ENCODE measurements around the gene COX6B2.
A peak's percentile ranks its signal among the peaks of the same experiment; 100 is the strongest.

COX6B2 gene

DNA sequence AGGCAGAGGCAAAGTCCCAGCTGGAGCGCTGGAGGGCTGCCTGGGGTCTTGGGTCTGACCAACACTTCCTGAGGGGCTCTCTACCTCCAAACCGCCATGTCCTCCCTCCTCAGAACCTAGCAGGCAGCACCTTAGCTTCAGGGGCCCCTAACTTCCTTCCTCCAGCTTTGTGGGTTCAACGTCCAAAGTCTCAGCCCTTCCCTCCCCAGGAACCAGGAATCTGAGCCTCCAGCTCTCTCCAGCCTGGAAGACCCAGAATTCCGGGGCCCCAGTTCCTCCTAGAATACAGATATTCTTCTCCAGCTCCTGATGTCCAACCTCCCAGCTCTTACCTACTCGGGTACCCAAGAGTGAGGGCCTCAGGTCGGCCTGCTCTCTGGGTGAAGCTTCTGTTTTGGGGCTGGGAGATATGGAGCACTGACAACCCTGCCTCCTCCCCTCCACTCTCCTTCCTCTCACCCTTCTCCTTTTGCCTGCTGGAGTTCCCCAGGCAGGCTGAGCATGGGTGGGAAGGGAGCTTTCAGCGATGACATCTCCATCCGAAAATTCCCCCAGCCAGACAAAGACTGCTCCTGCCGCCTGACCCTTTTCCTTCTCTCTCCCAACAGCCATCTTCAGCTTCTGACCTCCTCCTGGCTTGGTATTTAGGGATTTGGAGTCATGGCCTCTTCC is 32.9 kb downstream of the COX6B2 start:
- H3K4me1 Mint-ChIP-seq = no peaks in the 10 kb centered on the region
- H3K9me3 Mint-ChIP-seq = no peaks in the 10 kb centered on the region
- no peak for DNase-seq
- no peaks in the 10 kb centered on the region for H3K36me3 Mint-ChIP-seq (ENCODE audit: low read depth)
- no peak overlapping the region for H3K4me3 Mint-ChIP-seq
- H3K27me3 Mint-ChIP-seq = peaks cover 10% of the 10 kb centered on the region
- ATAC-seq = no peak
- no peak overlapping the region for H3K27ac Mint-ChIP-seq

DNA sequence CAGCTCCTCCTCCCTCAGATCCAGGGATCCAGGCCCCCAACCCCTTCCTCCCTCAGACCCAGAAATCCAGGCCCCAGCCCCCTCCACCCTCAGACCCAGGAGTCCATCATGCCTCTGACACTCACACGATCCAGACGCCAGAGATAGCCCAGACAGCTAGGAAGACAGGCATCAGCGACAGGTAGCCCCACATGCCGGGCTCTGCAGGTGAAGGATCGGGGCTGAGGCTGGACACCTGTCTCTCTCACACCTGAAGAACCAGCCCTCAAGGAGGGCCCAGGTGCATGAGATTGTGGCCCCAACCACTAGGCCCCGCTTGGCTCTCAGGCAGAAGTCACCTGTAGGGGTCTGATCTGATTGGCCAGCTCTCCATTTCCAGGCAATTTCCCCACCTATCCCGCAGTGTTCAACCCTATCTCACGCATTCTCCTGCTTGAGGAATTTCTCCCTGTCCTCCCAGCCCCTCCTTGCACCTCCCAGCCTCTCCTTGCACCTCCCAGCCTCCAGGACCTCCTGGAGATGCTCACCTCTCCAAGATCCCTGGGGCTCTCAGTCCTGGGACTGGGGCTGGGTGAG is 33.6 kb downstream of the COX6B2 start:
- Mint-ChIP-seq H3K9me3 (no peaks in the 10 kb centered on the region), H3K27ac (no peak overlapping the region), H3K4me3 (no peak overlapping the region), H3K36me3 (ENCODE audit: low read depth) (no peaks in the 10 kb centered on the region), H3K27me3 (peaks cover 10% of the 10 kb centered on the region), H3K4me1 (no peaks in the 10 kb centered on the region)
- no peak for ATAC-seq
- no peak for DNase-seq

DNA sequence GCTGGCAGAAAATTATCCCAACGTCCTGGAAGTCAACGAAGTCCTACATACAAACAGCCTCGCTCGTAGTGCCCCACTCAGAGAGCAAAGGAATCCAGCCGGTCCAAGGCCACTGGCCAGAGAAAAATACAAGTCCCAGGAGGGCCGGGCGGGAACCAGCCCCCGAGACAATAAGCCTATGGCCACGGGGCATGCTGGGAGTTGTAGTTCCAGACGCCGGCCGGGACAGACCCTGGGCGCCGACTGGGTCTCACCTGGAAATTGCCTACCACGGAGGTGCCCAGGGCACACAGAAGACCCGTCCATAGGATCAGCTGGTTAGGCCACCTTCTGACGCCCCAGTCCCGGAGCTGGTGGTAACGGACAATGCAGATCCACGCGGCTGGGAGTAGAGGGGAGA is 34.7 kb downstream of the COX6B2 start:
- no peak for ATAC-seq
- no peaks in the 10 kb centered on the region for H3K9me3 Mint-ChIP-seq
- no peaks in the 10 kb centered on the region for H3K36me3 Mint-ChIP-seq (ENCODE audit: low read depth)
- H3K4me3 Mint-ChIP-seq = no peak overlapping the region
- peaks cover 10% of the 10 kb centered on the region for H3K27me3 Mint-ChIP-seq
- H3K27ac Mint-ChIP-seq = no peak overlapping the region
- no peak for DNase-seq
- no peaks in the 10 kb centered on the region for H3K4me1 Mint-ChIP-seq

DNA sequence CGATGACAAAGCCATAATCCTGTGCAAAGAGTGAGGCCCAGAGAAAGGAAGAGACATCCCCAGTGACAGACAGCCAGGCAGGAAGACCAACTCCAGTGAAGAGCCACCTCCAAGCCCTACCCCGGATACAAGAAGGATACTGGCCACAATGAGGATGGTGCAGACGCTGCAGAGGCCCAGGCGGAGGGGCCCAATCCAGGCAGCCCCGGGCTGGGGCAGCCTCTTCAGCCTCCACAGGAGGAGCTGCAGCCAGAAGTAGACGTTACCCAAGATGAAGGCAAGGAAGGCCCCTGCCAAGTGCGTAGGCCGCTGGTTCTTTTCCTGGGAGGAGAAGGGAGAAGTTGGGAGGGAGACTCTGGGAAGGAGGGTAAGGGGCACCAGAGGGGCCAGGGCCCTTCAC is 37.9 kb downstream of the COX6B2 start:
- DNase-seq (no peak), ATAC-seq (no peak)
- H3K36me3 Mint-ChIP-seq (ENCODE audit: low read depth) = no peaks in the 10 kb centered on the region
- H3K27me3 Mint-ChIP-seq = peaks cover 2% of the 10 kb centered on the region
- no peaks in the 10 kb centered on the region for H3K4me1 Mint-ChIP-seq
- H3K27ac Mint-ChIP-seq = no peak overlapping the region
- no peak overlapping the region for H3K4me3 Mint-ChIP-seq
- H3K9me3 Mint-ChIP-seq = no peaks in the 10 kb centered on the region

DNA sequence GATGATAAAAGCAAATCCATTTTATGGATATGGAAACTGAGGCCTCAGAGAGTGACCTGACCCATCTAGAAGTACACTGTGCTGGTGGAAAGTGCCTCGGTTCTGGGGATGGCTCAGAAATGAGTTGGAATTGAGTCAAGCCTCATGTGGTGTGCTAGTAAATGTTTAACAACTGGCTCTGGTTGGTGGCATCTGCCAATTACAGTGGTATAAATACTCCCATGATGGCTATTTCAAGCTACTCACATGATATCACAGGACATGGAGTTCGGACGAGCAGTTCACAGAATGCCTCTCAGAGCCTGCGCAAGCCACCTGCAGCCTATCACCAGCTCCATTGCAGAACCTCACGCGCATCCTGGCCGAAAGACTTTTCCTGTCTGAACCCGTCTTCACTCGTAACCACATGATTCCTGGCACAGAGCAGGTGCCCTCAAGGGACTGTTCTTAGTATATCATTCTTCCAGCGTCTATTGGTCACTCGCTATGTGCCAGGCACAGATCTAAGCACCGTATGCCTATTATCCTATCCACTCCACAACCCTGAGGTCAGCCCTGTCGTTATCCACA is 38.5 kb downstream of the COX6B2 start:
- Mint-ChIP-seq H3K9me3 (no peaks in the 10 kb centered on the region), H3K27ac (no peak overlapping the region), H3K36me3 (ENCODE audit: low read depth) (no peaks in the 10 kb centered on the region), H3K4me1 (no peaks in the 10 kb centered on the region), H3K27me3 (no peaks in the 10 kb centered on the region), H3K4me3 (no peak overlapping the region)
- no peak for ATAC-seq
- DNase-seq = no peak

DNA sequence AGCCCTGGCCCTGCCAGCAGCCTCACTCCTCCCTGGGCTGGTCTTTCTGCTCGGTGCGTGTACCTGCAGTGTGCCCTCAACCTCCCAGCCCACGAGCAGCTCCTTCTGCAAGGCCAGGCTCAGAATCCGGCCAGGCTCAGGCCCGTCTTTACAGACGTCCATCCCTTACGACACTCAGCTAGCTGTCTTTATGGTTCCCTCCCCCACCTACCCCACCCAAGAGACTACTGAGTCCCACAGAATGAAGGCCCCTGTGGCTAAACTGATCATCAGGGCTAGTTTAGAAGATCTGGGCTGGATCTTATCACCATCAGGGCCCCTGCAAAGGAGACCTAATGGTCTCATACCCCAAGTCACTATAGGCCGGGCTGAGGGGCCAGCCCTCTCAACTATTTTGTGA is 40.1 kb downstream of the COX6B2 start:
- Mint-ChIP-seq H3K9me3 (no peaks in the 10 kb centered on the region), H3K4me3 (no peak overlapping the region), H3K4me1 (no peaks in the 10 kb centered on the region), H3K36me3 (ENCODE audit: low read depth) (no peaks in the 10 kb centered on the region), H3K27ac (no peak overlapping the region), H3K27me3 (no peaks in the 10 kb centered on the region)
- DNase-seq (no peak), ATAC-seq (peak; percentile 25)

DNA sequence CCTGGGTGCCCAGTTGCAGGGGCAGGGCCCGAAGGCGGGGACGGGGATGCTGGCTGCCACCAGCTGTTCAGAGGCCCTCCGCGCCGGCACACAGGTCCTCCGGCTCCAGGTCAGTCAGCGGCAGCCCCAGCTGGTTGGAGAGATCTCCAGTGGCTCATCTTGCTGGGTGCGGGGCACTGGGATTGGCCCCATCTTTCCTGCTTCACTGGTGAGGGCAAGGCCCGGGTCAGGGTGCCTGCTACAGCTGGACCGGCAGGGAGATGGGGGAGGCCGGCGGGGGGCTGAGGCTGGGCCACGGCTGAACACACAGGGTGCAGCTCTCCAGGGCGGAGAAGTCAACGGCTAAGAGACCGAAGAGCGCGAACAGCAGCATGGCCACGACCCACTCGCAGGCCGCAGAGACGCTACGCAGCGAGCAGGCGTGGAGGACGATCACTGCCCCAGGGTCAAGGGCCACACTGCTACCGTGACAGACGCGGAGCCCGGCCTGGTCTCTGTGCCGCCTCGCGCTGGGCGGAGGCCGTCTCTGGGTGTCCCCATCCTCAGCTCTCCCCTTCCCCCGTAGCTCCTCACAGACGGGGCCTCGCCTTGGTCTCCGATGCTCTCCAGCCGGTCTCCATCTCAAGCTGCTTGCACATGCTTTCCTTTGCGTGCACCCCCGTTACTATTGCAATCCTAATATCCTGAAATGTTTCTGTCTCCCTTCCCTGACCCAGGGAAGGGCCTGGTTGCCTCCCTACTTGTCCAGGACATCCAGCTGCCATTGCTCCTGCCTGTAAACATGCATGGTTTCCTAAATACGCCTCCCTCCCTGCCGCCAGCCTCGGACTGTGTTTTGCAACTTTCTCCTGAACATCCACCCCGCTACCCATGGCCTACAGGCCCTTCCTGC is 41.7 kb downstream of the COX6B2 start:
- Mint-ChIP-seq H3K9me3 (no peaks in the 10 kb centered on the region), H3K36me3 (ENCODE audit: low read depth) (no peaks in the 10 kb centered on the region), H3K27ac (no peak overlapping the region), H3K4me3 (no peak overlapping the region), H3K4me1 (no peaks in the 10 kb centered on the region), H3K27me3 (no peaks in the 10 kb centered on the region)
- ATAC-seq = no peak
- no peak for DNase-seq

DNA sequence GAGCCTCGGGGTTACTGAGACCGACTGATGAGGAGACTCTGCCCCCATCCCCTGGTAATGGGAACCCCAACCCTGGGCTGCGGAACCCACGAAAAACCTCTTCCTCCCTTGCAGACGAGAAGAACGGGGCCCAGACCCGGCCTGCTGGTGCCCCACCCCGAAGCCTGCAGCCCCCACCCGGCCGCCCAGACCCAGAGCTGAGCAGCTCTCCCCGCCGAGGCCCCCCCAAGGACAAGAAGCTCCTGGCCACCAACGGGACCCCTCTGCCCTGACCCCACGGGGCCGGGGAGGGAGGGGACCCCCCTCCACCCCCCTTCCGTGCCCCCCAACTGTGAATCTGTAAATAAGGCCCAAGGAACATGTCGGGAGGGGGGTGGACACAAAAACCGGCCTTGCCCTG is 42.7 kb downstream of the COX6B2 start:
- Mint-ChIP-seq H3K4me3 (no peak overlapping the region), H3K4me1 (no peaks in the 10 kb centered on the region), H3K27ac (no peak overlapping the region), H3K27me3 (no peaks in the 10 kb centered on the region), H3K9me3 (no peaks in the 10 kb centered on the region), H3K36me3 (ENCODE audit: low read depth) (no peaks in the 10 kb centered on the region)
- ATAC-seq (no peak), DNase-seq (no peak)

DNA sequence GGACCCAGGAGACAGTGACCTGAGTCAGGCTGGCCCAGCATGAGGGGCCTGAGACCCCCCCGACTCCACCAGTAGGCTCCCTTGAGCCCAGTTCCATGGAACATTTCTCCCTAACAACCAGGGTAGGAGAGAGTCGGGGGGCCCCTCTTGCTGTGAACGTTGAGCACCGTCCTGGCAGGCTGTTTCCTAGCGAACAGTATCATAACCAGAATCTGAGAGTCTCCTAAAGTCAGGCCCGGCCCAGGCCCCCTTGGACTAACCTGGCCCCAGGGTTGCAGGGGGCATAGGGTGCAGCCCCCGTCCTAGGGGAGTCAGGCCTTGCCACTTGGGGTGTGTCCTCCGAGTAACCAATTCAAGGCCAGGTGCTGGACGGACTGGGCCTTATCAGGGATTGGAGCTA is 43.1 kb downstream of the COX6B2 start:
- no peak for ATAC-seq
- no peaks in the 10 kb centered on the region for H3K36me3 Mint-ChIP-seq (ENCODE audit: low read depth)
- no peak overlapping the region for H3K27ac Mint-ChIP-seq
- H3K9me3 Mint-ChIP-seq = no peaks in the 10 kb centered on the region
- no peaks in the 10 kb centered on the region for H3K27me3 Mint-ChIP-seq
- DNase-seq = no peak
- H3K4me3 Mint-ChIP-seq = no peak overlapping the region
- no peaks in the 10 kb centered on the region for H3K4me1 Mint-ChIP-seq

DNA sequence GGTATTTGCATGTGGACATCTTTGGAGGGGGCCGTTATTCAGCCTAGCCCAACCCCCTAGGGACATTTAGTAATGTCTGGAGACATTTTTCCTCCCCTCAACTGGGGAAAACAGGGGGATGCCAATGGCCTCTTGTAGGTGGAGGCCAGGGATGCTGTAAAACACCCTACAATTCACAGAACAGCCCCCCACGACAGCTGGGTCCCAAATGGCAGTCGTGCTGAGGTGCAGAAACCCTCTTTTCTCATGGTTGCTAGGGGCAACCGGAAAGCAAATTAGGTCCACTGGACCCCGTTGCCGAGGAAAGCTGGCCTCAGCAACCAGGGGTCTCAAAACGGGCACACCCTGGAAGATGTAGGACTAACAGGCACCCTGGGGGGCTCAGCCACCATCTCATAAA is 44.0 kb downstream of the COX6B2 start:
- Mint-ChIP-seq H3K4me1 (peaks cover 1% of the 10 kb centered on the region), H3K9me3 (no peaks in the 10 kb centered on the region), H3K27me3 (no peaks in the 10 kb centered on the region), H3K36me3 (ENCODE audit: low read depth) (no peaks in the 10 kb centered on the region), H3K27ac (no peak overlapping the region), H3K4me3 (no peak overlapping the region)
- no peak for ATAC-seq
- DNase-seq = no peak

DNA sequence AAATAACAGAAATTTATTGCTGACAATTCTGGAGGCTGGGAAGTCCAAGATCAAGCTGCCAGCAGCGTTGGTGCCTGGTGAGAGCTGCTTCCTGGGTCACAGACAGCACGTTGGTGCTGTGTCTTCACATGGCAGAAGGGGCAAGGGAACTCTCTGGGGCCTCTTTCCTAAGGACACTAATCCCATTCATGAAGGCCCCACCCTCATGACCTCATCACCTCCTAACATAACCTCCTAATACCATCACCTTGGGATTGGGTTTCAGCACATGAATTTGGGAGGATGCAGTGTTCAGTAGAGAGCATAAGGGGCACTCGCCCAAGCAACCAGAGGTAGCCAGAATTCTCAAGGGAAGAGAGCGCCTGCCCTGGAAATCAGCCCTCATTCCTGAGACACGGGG is 45.1 kb downstream of the COX6B2 start:
- Mint-ChIP-seq H3K4me1 (peaks cover 3% of the 10 kb centered on the region), H3K36me3 (ENCODE audit: low read depth) (peaks cover 2% of the 10 kb centered on the region)

DNA sequence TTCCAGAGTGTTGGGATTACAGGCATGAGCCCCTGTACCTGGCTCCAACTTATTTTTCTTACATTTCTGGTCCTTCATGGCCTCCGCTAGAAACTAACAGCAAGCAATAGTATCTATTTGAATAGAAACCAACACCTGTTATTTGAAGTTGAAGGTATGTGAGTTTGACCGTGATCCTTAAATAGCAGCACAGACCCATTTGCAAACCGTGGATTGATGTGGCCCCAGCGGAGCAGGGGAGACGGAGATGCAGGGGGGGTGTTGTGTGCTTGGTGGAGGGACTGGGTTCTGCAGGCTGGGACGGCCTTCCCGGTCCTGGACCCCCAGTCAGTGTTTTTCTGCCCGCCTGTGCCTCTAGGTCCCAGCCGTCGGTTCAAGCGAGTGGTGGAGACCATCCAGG is 46.2 kb downstream of the COX6B2 start:
- Mint-ChIP-seq H3K27me3 (no peaks in the 10 kb centered on the region), H3K27ac (no peak overlapping the region), H3K9me3 (no peaks in the 10 kb centered on the region), H3K36me3 (ENCODE audit: low read depth) (peaks cover 2% of the 10 kb centered on the region), H3K4me1 (peaks cover 3% of the 10 kb centered on the region), H3K4me3 (no peak overlapping the region)
- ATAC-seq = no peak
- DNase-seq = no peak

More for the DNA sequence above, 45.1 kb downstream of the COX6B2 start:
- H3K4me3 Mint-ChIP-seq = no peak overlapping the region
- DNase-seq (no peak), ATAC-seq (no peak)
- no peaks in the 10 kb centered on the region for H3K27me3 Mint-ChIP-seq
- H3K9me3 Mint-ChIP-seq = no peaks in the 10 kb centered on the region
- no peak overlapping the region for H3K27ac Mint-ChIP-seq

DNA sequence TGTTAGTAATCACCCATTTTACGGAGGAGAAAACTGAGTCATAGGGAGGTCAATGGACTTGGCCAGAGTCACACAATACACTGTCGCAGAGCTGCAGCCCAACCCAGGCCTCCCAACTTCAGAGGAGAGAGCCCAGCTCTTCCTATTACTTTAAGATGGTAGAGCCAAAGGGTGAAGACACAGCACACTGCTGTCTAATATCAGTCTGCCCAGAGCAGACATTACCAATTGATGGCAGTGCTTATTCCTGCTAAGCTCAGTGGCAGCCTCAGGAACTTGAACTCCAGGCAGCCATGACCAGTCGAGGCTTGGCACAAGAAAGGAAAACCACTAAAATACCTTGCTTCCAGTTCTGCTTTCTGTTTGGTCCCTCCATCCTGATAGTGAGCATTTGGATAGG is 47.8 kb downstream of the COX6B2 start:
- no peaks in the 10 kb centered on the region for H3K9me3 Mint-ChIP-seq
- peaks cover 2% of the 10 kb centered on the region for H3K36me3 Mint-ChIP-seq (ENCODE audit: low read depth)
- no peak overlapping the region for H3K4me3 Mint-ChIP-seq
- H3K27ac Mint-ChIP-seq = no peak overlapping the region
- peaks cover 7% of the 10 kb centered on the region for H3K4me1 Mint-ChIP-seq
- DNase-seq (no peak), ATAC-seq (no peak)
- no peaks in the 10 kb centered on the region for H3K27me3 Mint-ChIP-seq

DNA sequence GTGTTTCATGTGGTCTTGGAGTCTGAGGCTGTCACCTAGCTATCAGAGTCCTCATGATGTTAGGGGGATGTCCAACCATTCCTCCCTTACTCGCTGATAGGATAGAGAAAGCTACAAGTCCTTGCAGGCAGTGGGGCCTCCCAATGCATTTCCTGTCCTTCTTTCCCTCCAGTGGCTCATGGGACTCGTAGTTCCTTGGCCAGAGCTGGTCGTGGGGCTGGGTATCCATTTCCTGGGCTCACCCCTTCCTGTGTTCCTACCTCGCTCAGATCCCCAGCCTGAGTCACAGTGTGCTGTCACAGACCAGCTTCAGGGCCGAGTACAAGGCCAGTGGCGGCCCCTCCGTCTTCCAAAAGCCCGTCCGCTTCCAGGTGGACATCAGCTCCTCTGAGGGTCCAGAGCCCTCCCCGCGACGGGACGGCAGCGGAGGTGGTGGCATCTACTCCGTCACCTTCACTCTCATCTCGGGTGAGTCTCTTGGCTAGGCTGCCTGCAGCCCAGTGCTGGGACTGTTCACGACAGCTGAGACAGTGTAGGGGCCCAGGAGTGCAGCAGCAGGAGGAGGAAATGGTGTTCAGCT is 48.4 kb downstream of the COX6B2 start:
- H3K9me3 Mint-ChIP-seq = no peaks in the 10 kb centered on the region
- peaks cover 13% of the 10 kb centered on the region for H3K4me1 Mint-ChIP-seq
- H3K27me3 Mint-ChIP-seq = no peaks in the 10 kb centered on the region
- no peak for DNase-seq
- no peak overlapping the region for H3K27ac Mint-ChIP-seq
- H3K36me3 Mint-ChIP-seq (ENCODE audit: low read depth) = peaks cover 2% of the 10 kb centered on the region
- H3K4me3 Mint-ChIP-seq = no peak overlapping the region
- ATAC-seq = no peak

All from activated naive CD8-positive, alpha-beta T cell treated with anti-CD3 and anti-CD28 coated beads, Interleukin-2, amount 50 U/mL, for 24 hours (primary cell).